Aorta (tissue), 5 donors: ENCODE results near the gene SYNJ2. TPM values are rescaled to one million over a fixed set of nuclear protein-coding genes. Genes with fewer than 3 reads are reported as not detected.

Experiments
- ATAC-seq: fragments of 200-7000 bp; cut with Tn5 transposase; one replicate; pipeline ENCODE4 v1.9.1; 2022; ENCODE audit warnings: moderate library complexity; ENCODE audit not compliant: low FRiP score
- DNase-seq, 2 donors: peaks; one replicate each; pipeline ENCODE4 v3.0.0-alpha.2; 2020
- H3K27ac ChIP-seq, 2 donors: one replicate each; pipeline ENCODE4 v1.5.1; 2013; ENCODE audit warnings: low read length in 2 of 2, mild to moderate bottlenecking in 2 of 2, moderate library complexity in 2 of 2, control low read depth in 1 of 2, inconsistent platforms in 1 of 2, low read depth in 1 of 2
- H3K27me3 ChIP-seq, 2 donors: one replicate each; pipeline ENCODE4 v1.6.1; 2013; ENCODE audit warnings: control low read depth in 1 of 2, low read length in 1 of 2, mild to moderate bottlenecking in 1 of 2, moderate library complexity in 1 of 2; ENCODE audit not compliant: insufficient read depth in 2 of 2, control insufficient read depth in 1 of 2
- H3K36me3 ChIP-seq, 2 donors: one replicate each; pipeline ENCODE4 v1.6.1; 2013; ENCODE audit warnings: control low read depth in 1 of 2, low read length in 1 of 2, mild to moderate bottlenecking in 1 of 2; ENCODE audit not compliant: insufficient read depth in 2 of 2, control insufficient read depth in 1 of 2
- H3K4me1 ChIP-seq, 2 donors: one replicate each; pipeline ENCODE4 v1.6.1; 2013; ENCODE audit warnings: low read length in 2 of 2, control low read depth in 1 of 2, mild to moderate bottlenecking in 1 of 2, moderate library complexity in 1 of 2; ENCODE audit not compliant: insufficient read depth in 2 of 2, control insufficient read depth in 1 of 2
- H3K4me3 ChIP-seq, 2 donors: one replicate each; pipeline ENCODE4 v1.5.1; 2013; ENCODE audit warnings: low read length in 2 of 2, control low read depth in 1 of 2, mild to moderate bottlenecking in 1 of 2
- H3K9me3 ChIP-seq: one replicate; pipeline ENCODE4 v1.6.1; 2013; ENCODE audit warnings: mild to moderate bottlenecking, low read length; ENCODE audit not compliant: control insufficient read depth
- WGBS, 2 donors: extraction: QIAGEN DNeasy Blood & Tissue Kit; methylation state at CpG; one replicate each; pipeline ENCODE4 v1.1.7; 2013; 5-methylcytosine and 5-hydroxymethylcytosine counted together
- intact Hi-C, 2 donors: fragments of 100-400 bp; cut with DNase I; formaldehyde crosslinking; loops; one replicate each; pipeline versions ENCODE4 v1.14.2 to v1.15.0; 2022
- polyA plus RNA-seq, 2 donors: library from polyadenylated mRNA; stranded (reverse); fragments of 200-250 nt; gene quantifications; one replicate each; pipeline ENCODE4 v1.2.3, GENCODE V29; 2013
- total RNA-seq, 2 donors: library from RNA; stranded (reverse); fragmentation: NEBNext Ultra II Directional; extraction: Animal tissue kit (Norgen Biotek cat#: 25700); gene quantifications; one replicate each; pipeline ENCODE4 v1.2.1, GENCODE V29; 2021
- donor health status: healthy with polysubstance abuse.
- donor health status: Bipolar disorder and iron deficiency.
- donor health status: DM: no; HTN: no; CAD: no.
- donor health status: DM: no; HTN: no; CAD: no.
- donor health status: DM: yes; HTN: yes; CAD: no.

The SYNJ2 gene
- total and polyA plus RNA-seq, 4 donors: 8.6 to 38.7 (median 22.4) TPM

- ATAC-seq (no peak), DNase-seq (no peak)
- intact Hi-C loops: no loop called here
- Histone ChIP-seq H3K4me1 (no peaks in the 10 kb centered on the region), H3K36me3 (peaks cover 0 to 3% of the 10 kb centered on the region in 2 donors), H3K4me3 (no peak overlapping the region), H3K27me3 (no peaks in the 10 kb centered on the region), H3K27ac (no peak overlapping the region), H3K9me3 (no peaks in the 10 kb centered on the region)
- 79 to 82% methylated on average over 23 of the region's 23 CpGs for WGBS, 2 donors
Observed at GRCh38 chr6:158083455-158084325, 102.0 kb downstream of the SYNJ2 start.

DNA sequence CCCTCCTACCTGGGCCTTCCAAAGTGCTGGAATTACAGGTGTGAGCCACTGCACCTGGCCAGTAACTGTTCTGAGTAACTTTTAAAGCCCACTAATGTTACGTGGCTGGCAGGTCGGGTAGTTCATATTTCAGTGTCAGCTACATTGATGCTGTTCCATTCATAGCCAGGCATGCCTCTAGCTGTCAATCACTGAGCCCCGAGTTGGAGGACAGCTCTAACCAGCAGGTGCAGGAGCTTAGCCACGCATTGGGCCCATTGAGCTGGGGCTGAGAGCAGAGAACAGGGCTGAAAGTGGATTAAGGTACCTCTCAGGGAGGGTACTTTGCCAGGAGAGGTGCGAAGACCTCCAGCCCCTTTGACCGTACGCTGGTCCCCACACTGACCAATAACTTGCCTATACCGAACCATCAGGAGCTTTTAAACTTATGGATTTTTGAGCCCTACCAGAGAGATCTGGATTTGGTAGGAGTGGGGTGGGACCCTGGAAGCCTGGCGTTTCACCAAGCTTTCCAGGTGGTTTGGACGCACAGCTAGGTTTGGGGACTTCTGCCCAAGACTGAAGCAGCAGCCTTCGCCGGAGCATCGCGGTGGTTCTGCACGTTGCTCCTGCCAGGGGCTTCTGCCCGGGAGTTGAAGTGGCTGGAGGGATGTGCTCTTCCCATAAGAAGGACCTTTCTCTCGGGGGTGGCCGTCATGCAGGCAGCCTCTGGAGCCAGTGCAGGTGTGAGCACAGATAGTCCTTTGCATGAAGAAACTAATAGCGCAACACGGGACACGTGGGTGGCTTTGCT is 103.8 kb downstream of the SYNJ2 start:
- H3K27me3 ChIP-seq: no peaks in the 10 kb centered on the region
- DNase-seq (no peak), ATAC-seq (no peak)
- intact Hi-C loops: no loop called here
- H3K4me1 ChIP-seq: no peaks in the 10 kb centered on the region
- 89 to 96% methylated on average over 21 of the region's 21 CpGs for WGBS, 2 donors
- peaks cover 0 to 3% of the 10 kb centered on the region in 2 donors for H3K36me3 ChIP-seq
- H3K27ac ChIP-seq: no peak overlapping the region
- H3K9me3 ChIP-seq: no peaks in the 10 kb centered on the region
- no peak overlapping the region for H3K4me3 ChIP-seq

DNA sequence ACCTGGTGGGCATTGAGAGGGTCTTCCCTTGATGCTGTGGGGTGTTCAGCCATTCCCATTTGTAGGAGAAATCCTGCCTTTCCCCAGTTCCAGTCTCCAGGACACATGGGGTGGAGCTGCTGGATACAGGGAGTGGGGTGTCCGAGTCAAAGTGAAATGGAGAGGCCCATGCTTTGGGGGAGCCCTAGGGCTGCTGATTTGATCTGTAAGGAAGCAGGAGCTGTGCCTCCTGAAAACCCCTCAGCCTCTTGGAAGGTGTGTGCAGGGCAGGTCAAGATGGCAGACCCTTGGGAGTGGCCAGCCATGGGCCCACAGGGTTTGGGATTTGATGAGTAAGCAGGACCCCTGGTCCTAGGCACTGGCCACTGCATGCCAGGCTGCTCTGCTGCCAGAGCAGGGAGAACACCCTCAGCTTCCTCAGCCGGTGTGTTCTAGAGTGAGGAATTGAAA is 104.4 kb downstream of the SYNJ2 start:
- Histone ChIP-seq H3K27ac (peak overlapping the region in 1 of 2 donors; percentile 5), H3K4me3 (no peak overlapping the region), H3K36me3 (peaks cover 0 to 3% of the 10 kb centered on the region in 2 donors), H3K4me1 (no peaks in the 10 kb centered on the region), H3K9me3 (no peaks in the 10 kb centered on the region), H3K27me3 (no peaks in the 10 kb centered on the region)
- intact Hi-C loops: no loop called here
- WGBS, 2 donors: 83 to 89% methylated on average over 2 of the region's 2 CpGs
- DNase-seq: no peak
- ATAC-seq: no peak

GRCh38 chr6:158086504-158087223 is 105.0 kb downstream of the SYNJ2 start:
- intact Hi-C loops: no loop called here
- H3K27me3 ChIP-seq: no peaks in the 10 kb centered on the region
- 36 to 40% methylated on average over 32 of the region's 32 CpGs for WGBS, 2 donors
- no peaks in the 10 kb centered on the region for H3K36me3 ChIP-seq
- H3K4me1 ChIP-seq: no peaks in the 10 kb centered on the region
- peak; percentile 5 for ATAC-seq
- DNase-seq: peak; percentile 85
- no peak overlapping the region for H3K4me3 ChIP-seq
- peak overlapping the region in 1 of 2 donors; percentile 62 for H3K27ac ChIP-seq
- no peaks in the 10 kb centered on the region for H3K9me3 ChIP-seq

DNA sequence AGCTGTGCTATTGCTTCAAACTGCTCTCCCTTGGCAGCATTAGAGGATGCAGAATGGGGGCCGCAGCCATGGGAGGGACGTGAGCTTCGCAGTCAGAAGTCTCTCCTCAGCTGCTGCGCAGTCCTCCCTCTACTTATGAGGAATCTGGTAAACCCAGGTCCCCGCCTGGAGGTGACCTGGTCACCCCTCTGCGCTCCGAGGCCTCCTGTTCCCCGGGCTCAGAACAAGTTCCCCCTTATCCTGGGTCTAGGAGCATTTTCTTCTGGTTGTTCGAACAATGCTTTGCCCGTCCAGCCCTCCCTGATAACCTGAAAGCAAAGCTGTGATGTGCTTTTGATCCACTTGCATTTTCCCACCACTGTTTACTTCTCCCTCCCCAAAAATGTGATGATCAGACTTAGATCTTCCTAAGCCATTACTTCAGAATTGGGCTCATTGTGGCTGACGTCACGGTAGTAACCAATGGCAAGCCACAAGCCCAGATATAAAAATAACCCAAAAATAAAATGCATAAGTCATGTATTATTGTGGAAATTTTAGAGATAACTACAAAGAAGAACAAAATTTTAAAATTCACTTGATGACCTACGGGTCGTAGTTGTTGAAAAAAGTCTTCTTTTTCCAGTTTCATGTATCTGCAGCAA is 105.7 kb downstream of the SYNJ2 start:
- WGBS, 2 donors: 56 to 60% methylated on average over 14 of the region's 14 CpGs
- ATAC-seq (peak; percentile 51), DNase-seq (no peak)
- Histone ChIP-seq H3K9me3 (no peaks in the 10 kb centered on the region), H3K27ac (peak overlapping the region in 1 of 2 donors; percentile 62), H3K4me3 (no peak overlapping the region), H3K36me3 (peaks cover 0 to 2% of the 10 kb centered on the region in 2 donors), H3K27me3 (no peaks in the 10 kb centered on the region), H3K4me1 (no peaks in the 10 kb centered on the region)
- intact Hi-C loops: no loop called here

- 94 to 96% methylated on average over 9 of the region's 9 CpGs for WGBS, 2 donors
- H3K9me3 ChIP-seq: no peaks in the 10 kb centered on the region
- H3K27ac ChIP-seq: no peak overlapping the region
- intact Hi-C loops: no loop called here
- ATAC-seq (no peak), DNase-seq (no peak)
- no peaks in the 10 kb centered on the region for H3K27me3 ChIP-seq
- no peaks in the 10 kb centered on the region for H3K4me1 ChIP-seq
- peaks cover 12 to 13% of the 10 kb centered on the region in 2 donors for H3K36me3 ChIP-seq
- no peak overlapping the region for H3K4me3 ChIP-seq
Observed at GRCh38 chr6:158092806-158093205, 111.1 kb downstream of the SYNJ2 start.

- peaks cover 12 to 13% of the 10 kb centered on the region in 2 donors for H3K36me3 ChIP-seq
- ATAC-seq: no peak
- WGBS, 2 donors: 89% methylated on average over 6 of the region's 6 CpGs
- no peak overlapping the region for H3K27ac ChIP-seq
- no peaks in the 10 kb centered on the region for H3K9me3 ChIP-seq
- H3K4me1 ChIP-seq: no peaks in the 10 kb centered on the region
- no peaks in the 10 kb centered on the region for H3K27me3 ChIP-seq
- no peak for DNase-seq
- H3K4me3 ChIP-seq: no peak overlapping the region
- intact Hi-C loops: no loop called here
Observed at GRCh38 chr6:158095031-158095430, 113.4 kb downstream of the SYNJ2 start.

DNA sequence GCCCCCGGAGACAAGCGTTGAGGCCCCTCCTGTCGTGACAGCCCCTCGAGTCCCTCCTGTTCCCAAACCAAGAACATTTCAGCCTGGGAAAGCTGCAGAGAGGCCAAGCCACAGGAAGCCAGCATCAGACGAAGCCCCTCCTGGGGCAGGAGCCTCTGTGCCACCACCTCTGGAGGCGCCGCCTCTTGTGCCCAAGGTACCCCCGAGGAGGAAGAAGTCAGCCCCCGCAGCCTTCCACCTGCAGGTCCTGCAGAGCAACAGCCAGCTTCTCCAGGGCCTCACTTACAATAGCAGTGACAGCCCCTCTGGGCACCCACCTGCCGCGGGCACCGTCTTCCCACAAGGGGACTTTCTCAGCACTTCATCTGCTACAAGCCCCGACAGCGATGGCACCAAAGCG is 114.0 kb downstream of the SYNJ2 start:
- H3K9me3 ChIP-seq: no peaks in the 10 kb centered on the region
- no peaks in the 10 kb centered on the region for H3K4me1 ChIP-seq
- ATAC-seq (no peak), DNase-seq (no peak)
- H3K36me3 ChIP-seq: peaks cover 12 to 13% of the 10 kb centered on the region in 2 donors
- WGBS, 2 donors: 94% methylated on average over 15 of the region's 15 CpGs
- H3K27ac ChIP-seq: no peak overlapping the region
- no peak overlapping the region for H3K4me3 ChIP-seq
- intact Hi-C loops: no loop called here
- no peaks in the 10 kb centered on the region for H3K27me3 ChIP-seq
